Fibroblast of the aortic adventitia (primary cell): ENCODE data around the gene CMTM6. TPM values are rescaled to one million over a fixed set of nuclear protein-coding genes. Genes with fewer than 3 reads are reported as not detected.
"Not testable (repeated sequence)": the region's sequence is repeated elsewhere in the genome, so short reads cannot be mapped to it uniquely, and the experiment has no call there.

Experiments used
- DNase-seq: peaks from one replicate; pipeline ENCODE4 v3.0.0-alpha.2; 2010; ENCODE audit warnings: low read depth
- H3K4me3 ChIP-seq: 2 replicates; pipeline ENCODE4 v1.5.1; 2011; ENCODE audit warnings: low read depth, mild to moderate bottlenecking, control low read depth, low read length, moderate library complexity
- total RNA-seq: library from RNA; depleted of rRNA; stranded (reverse); fragments of >200 nt; gene quantifications from 2 replicates; pipeline ENCODE4 v1.2.3, GENCODE V29; 2012; ENCODE audit warnings: low replicate concordance
- TF ChIP-seq, protein P1 (sequence below): IDR thresholded peaks from 2 replicates; pipeline ENCODE4 v1.5.1; 2011; ENCODE audit warnings: mild to moderate bottlenecking, low read length, control low read depth, inconsistent platforms; ENCODE audit not compliant: insufficient read depth

Gene CMTM6
- total RNA-seq, 1 donor: 81.4 TPM

DNA sequence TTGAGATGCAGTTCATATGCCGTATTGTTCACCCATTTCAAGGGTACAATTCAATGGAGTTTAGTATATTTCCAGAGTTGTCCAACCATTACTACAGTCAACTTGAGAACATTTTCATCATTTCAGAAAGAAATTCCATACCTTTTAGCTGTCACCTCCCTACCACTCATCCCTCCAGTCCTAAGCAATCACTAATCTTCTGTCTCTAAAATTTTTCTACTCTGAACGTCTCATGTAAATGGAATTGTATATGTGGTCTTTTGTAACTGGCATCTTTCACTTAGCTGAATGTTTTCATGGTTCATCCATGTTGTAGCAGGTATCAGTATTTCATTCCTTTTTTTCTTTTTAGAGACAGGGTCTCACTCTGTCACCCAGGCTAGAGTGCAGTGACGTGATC, 59.9 kb downstream of the CMTM6 start:
- DNase-seq: no peak

DNA sequence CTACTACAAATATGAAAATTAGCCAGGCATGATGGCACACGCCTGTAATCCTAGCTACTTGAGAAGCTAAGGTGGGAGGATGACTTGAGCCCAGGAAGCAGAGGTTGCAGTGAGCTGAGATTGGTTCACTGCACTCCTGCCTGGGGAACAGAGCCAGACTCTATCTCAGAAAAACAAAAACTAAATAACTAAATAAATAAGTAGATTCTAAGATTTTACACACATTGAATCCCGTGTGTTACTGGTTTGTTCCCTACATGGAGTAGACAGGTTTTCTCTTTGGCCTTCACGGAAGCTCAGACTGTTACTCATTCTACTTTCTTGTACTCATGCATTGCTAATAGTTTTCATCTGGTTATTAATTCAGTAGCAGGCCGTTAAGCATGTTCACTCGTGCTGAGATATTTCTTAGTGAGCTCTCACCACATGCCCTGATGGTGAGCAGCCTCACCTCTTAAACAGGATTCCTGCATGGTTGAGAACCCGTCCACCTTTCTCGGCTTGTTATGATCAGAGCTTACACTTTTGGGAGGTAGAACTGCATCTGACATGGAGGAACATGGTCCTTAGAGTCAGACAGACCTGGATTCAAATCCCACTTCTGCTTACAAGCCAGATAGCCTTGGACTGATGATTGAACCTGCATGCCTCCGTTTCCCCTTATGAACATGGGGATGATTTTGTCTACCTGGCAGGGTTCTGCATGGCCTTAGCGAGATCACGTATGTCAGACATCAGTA, 61.9 kb downstream of the CMTM6 start:
- TF ChIP-seq, protein P1, sequence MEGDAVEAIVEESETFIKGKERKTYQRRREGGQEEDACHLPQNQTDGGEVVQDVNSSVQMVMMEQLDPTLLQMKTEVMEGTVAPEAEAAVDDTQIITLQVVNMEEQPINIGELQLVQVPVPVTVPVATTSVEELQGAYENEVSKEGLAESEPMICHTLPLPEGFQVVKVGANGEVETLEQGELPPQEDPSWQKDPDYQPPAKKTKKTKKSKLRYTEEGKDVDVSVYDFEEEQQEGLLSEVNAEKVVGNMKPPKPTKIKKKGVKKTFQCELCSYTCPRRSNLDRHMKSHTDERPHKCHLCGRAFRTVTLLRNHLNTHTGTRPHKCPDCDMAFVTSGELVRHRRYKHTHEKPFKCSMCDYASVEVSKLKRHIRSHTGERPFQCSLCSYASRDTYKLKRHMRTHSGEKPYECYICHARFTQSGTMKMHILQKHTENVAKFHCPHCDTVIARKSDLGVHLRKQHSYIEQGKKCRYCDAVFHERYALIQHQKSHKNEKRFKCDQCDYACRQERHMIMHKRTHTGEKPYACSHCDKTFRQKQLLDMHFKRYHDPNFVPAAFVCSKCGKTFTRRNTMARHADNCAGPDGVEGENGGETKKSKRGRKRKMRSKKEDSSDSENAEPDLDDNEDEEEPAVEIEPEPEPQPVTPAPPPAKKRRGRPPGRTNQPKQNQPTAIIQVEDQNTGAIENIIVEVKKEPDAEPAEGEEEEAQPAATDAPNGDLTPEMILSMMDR: no peak
- no peak overlapping the region for H3K4me3 ChIP-seq
- DNase-seq: no peak

More for the DNA sequence above, 59.9 kb downstream of the CMTM6 start:
- TF ChIP-seq, protein P1: no peak
- H3K4me3 ChIP-seq: no peak overlapping the region

DNA sequence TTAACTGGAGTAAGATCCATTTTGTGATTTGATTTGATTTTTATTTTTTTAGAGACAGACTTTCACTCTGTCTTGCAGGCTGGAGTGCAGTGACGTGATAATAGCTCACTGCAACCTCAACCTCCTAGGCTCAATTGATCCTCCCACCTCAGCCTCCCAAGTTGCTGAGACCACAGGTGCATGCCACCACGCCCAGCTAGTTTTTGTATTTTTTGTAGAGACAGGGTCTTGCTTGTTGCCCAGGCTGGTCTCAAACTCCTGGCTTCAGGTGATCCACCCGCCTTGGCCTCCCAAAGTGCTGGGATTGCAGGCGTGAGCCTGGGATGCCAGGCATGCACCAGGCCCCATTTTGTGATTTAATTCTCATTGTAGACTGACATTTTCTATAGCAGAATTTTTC, 63.2 kb downstream of the CMTM6 start:
- H3K4me3 ChIP-seq, DNase-seq: not testable (repeated sequence)

DNA sequence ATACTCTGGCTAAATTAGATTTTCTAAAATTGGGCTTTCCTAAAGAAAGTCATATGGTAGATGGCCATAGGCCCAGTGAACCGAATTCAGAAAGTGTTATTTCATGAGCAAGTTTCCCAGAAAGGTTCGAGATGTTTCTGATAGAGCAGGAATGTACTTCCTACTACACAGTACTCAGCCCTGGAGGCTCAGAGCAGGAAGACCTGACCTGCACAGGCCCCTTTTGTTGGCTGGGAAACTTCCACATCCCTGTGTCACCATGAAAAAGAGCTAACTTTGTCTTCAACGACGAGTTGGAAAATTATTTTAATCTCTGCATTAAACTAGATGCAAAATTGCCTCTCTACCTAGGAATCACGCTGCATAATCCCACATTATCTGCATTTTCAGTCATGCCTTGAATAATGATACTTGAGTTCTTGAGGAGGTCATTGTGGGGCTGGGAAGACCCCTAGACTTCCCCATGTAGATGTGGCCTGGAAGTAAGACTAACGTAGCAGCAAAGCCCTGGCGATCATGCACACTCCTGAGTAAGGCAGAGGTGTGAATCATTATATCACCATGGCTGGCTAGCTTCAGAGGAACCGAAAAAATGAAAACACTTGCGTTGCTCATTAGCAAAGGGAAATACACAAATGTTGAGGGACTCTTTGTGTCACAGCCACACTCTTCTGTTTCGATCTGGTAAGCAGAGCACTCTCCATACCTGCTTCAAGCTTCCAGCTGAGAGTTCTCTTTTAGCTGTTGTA, 63.9 kb downstream of the CMTM6 start:
- peak; percentile 18 for DNase-seq
- no peak overlapping the region for H3K4me3 ChIP-seq
- TF ChIP-seq, protein P1: no peak

DNA sequence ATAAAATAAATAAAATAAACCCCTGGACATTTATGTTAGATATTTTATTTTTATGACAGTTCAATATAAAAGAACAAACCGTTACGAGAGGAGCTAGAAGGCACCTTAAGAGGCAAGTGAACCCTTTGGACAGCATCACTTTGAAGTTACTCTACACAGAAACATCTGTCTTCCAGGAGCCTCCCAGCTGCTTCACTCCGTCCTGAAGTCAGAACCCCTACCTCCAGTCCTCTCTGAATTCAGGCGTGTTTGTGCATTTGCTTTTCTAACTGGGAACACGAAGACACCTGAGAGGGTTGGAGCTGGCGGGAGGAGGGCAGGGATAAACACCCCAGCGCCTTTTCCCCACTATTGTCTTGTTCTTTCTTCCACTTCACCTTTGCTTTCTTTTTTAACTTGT, 64.8 kb downstream of the CMTM6 start:
- no peak for DNase-seq
- H3K4me3 ChIP-seq: no peak overlapping the region
- TF ChIP-seq, protein P1: no peak

DNA sequence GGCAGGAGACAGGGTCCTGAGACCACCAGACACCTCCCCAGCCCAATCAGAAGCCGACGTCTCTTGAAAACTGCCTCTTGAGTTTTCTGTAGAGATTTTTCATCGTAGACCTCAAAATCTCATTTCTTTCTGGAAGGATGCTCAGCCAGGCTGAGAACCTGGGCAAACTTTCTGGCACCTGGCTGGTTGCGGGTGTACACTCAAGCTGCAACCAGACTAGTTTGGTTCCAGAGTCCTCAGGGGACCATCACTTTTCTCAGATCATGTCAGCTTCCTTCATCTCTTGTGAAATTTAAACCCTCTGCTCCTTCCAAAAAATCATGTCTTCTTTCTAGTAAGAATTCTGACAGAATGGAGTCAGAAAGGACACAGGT, 65.8 kb downstream of the CMTM6 start:
- H3K4me3 ChIP-seq: no peak overlapping the region
- TF ChIP-seq, protein P1: no peak
- DNase-seq: no peak
